DND-41 (cell line): Measurements from ENCODE around the gene VMO1.

Experiments
- ATAC-seq: fragments of 200-7000 bp; cut with Tn5 transposase; 3 replicates; pipeline ENCODE4 v1.9.1; 2021; ENCODE audit warnings: low read depth; ENCODE audit not compliant: insufficient read depth
- DNase-seq: peaks from one replicate; pipeline ENCODE4 v3.0.0-alpha.2; 2020
- H2AFZ ChIP-seq: 2 replicates; pipeline ENCODE4 v1.6.0; 2012; ENCODE audit warnings: low read depth, low read length
- H3K27ac ChIP-seq: 2 replicates; pipeline ENCODE4 v1.5.1; 2012; ENCODE audit warnings: low read length, inconsistent platforms
- H3K27me3 ChIP-seq: fragments of 200-600 bp; sonication (generic); 2 replicates; pipeline ENCODE4 v1.6.0; 2012; ENCODE audit warnings: low read length, mild to moderate bottlenecking, inconsistent platforms; ENCODE audit not compliant: insufficient read depth, poor library complexity
- H3K36me3 ChIP-seq: 2 replicates; pipeline ENCODE4 v1.5.1; 2012; ENCODE audit warnings: low read length, inconsistent platforms; ENCODE audit not compliant: insufficient read depth
- H3K4me1 ChIP-seq: 2 replicates; pipeline ENCODE4 v1.5.1; 2012; ENCODE audit warnings: mild to moderate bottlenecking, low read length; ENCODE audit not compliant: insufficient read depth
- H3K4me2 ChIP-seq: 2 replicates; pipeline ENCODE4 v1.6.0; 2012; ENCODE audit warnings: mild to moderate bottlenecking, moderate library complexity, low read length, inconsistent platforms; ENCODE audit not compliant: insufficient read depth
- H3K4me3 ChIP-seq, 2 experiments: fragments of 200-600 bp in 1 of 2; shearing (Covaris generic) in 1 of 2; 2 replicates each; pipeline ENCODE4 v1.5.1; 2012 to 2016; ENCODE audit warnings: inconsistent platforms in 2 of 2, low read length in 2 of 2, mild to moderate bottlenecking in 2 of 2, low read depth in 1 of 2, moderate library complexity in 1 of 2
- H3K79me2 ChIP-seq: 2 replicates; pipeline ENCODE4 v1.6.0; 2012; ENCODE audit warnings: low read length, inconsistent platforms; ENCODE audit not compliant: insufficient read depth
- H3K9ac ChIP-seq: 2 replicates; pipeline ENCODE4 v1.6.0; 2012; ENCODE audit warnings: low read depth, mild to moderate bottlenecking, inconsistent platforms, low read length, moderate library complexity
- H3K9me3 ChIP-seq: 2 replicates; pipeline ENCODE4 v1.5.1; 2012; ENCODE audit warnings: low read length, moderate library complexity, mild to moderate bottlenecking, inconsistent platforms; ENCODE audit not compliant: insufficient read depth, severe bottlenecking
- H4K20me1 ChIP-seq: 2 replicates; pipeline ENCODE4 v1.6.0; 2012; ENCODE audit warnings: low read length; ENCODE audit not compliant: insufficient read depth
- EZH2 ChIP-seq: IDR thresholded peaks from 3 replicates; pipeline ENCODE4 v1.6.1; 2012; ENCODE audit warnings: borderline replicate concordance, low read depth, mild to moderate bottlenecking, moderate library complexity, low read length, inconsistent platforms; ENCODE audit not compliant: severe bottlenecking
- TF ChIP-seq, protein P1 (sequence below): IDR thresholded peaks from 2 replicates; pipeline ENCODE4 v1.5.1; 2012; ENCODE audit warnings: borderline replicate concordance, low read length, moderate library complexity, mild to moderate bottlenecking; ENCODE audit not compliant: poor library complexity, severe bottlenecking; ENCODE audit errors: extremely low read depth

The VMO1 gene

DNA sequence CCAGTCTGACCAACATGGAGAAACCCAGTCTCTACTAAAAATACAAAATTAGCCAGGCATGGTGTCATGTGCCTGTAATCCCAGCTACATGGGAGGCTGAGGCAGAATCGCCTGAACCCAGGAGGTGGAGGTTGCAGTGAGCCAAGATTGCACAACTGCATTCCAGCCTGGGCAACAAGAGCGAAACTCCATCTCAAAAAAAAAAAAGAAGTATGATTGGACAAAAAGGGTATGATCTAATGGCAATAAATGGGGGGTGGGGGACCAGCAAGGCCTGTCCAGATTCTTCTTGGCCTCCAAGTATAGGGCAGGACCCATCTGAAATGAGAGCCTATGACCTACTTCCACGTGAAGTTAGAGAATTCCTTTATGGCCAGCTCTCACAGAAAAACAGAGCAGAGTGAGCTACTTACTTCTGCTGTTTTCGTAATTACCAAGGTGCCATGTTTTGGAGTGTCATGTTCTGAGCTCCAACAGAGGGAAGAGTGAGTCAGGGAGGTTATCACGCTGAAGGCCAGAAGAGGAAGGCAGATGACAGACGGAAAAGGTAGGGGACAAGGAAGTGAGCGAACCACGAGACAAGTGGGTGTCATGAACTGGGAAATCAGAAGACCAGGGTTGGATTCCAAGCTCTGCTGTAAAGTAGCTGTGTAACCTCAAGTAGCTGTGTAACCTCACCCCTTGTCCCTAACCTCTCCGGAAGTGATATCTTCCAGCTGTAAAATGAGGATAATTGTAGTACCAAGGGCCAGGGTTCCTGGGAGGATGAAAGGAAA is 50.1 kb downstream of the VMO1 start:
- Histone ChIP-seq H4K20me1 (peaks cover 4% of the 10 kb centered on the region; the same call in 1 of the 2 replicates), H3K4me2 (no peak overlapping the region), H3K9me3 (no peaks in the 10 kb centered on the region), H3K4me3 (no peak overlapping the region), H2AFZ (no peak overlapping the region), H3K4me1 (peaks cover 19% of the 10 kb centered on the region), H3K79me2 (peaks cover 8% of the 10 kb centered on the region), H3K9ac (no peak overlapping the region), H3K27me3 (peaks cover 31% of the 10 kb centered on the region), H3K36me3 (peaks cover 9% of the 10 kb centered on the region; the same call in 1 of the 2 replicates), H3K27ac (no peak overlapping the region)
- TF ChIP-seq, protein P1, sequence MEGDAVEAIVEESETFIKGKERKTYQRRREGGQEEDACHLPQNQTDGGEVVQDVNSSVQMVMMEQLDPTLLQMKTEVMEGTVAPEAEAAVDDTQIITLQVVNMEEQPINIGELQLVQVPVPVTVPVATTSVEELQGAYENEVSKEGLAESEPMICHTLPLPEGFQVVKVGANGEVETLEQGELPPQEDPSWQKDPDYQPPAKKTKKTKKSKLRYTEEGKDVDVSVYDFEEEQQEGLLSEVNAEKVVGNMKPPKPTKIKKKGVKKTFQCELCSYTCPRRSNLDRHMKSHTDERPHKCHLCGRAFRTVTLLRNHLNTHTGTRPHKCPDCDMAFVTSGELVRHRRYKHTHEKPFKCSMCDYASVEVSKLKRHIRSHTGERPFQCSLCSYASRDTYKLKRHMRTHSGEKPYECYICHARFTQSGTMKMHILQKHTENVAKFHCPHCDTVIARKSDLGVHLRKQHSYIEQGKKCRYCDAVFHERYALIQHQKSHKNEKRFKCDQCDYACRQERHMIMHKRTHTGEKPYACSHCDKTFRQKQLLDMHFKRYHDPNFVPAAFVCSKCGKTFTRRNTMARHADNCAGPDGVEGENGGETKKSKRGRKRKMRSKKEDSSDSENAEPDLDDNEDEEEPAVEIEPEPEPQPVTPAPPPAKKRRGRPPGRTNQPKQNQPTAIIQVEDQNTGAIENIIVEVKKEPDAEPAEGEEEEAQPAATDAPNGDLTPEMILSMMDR, result no peak
- no peak for TF ChIP-seq EZH2
- ATAC-seq (no peak), DNase-seq (no peak)
